SH-SY5Y (cell line): Measurements from ENCODE around the gene TAAR9.

ENCODE experiments used
- GATA2 ChIP-seq: IDR thresholded peaks from 2 replicates; pipeline ENCODE4 v1.6.1; 2011; ENCODE audit warnings: mild to moderate bottlenecking, low read depth, low read length
- GATA3 ChIP-seq: IDR thresholded peaks from 2 replicates; pipeline ENCODE4 v1.6.1; 2011; ENCODE audit warnings: low read depth, mild to moderate bottlenecking, low read length, moderate library complexity

DNA sequence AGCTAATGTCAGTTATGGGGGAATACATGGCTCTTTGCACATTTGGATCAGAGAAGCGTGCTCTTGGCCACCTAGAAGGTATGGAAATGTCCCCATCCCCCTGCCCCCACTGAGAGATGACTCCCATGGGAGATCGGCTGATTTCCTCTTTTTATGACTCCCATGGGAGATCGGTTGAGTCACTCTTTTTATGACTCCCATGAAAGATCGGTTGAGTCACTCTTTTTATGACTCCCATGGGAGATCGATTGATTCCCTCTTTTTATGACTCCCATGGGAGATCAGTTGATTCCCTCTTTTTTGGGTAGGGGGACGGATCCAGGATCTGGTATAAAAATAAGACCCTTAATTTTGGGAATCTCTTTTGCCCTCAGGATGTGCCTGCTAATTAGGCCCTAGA, 10.3 kb upstream of the TAAR9 start:
- TF ChIP-seq GATA3 (no peak), GATA2 (no peak)
